ENCODE data around the gene CCDC47.

DNA sequence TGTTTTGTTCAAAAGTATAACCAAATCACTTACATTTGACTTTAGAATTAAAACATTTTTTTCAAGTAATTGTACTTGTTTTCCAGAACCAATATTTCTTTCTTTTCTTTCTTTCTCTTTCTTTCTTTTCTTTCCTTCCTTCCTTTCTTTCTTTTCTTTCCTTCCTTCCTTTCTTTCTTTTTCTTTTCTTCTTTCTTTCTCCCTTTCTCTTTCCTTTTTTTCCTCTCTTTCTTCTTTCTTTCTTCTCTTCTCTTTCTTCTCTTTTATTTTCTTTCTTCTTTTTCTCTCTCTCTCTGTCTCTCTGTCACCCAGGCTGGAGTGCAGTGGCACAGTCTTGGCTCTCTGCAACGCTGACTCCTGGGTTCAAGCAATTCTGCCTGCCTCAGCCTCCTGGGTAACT lies 27.4 kb upstream of the CCDC47 start:
- TF ChIP-seq, protein P1, sequence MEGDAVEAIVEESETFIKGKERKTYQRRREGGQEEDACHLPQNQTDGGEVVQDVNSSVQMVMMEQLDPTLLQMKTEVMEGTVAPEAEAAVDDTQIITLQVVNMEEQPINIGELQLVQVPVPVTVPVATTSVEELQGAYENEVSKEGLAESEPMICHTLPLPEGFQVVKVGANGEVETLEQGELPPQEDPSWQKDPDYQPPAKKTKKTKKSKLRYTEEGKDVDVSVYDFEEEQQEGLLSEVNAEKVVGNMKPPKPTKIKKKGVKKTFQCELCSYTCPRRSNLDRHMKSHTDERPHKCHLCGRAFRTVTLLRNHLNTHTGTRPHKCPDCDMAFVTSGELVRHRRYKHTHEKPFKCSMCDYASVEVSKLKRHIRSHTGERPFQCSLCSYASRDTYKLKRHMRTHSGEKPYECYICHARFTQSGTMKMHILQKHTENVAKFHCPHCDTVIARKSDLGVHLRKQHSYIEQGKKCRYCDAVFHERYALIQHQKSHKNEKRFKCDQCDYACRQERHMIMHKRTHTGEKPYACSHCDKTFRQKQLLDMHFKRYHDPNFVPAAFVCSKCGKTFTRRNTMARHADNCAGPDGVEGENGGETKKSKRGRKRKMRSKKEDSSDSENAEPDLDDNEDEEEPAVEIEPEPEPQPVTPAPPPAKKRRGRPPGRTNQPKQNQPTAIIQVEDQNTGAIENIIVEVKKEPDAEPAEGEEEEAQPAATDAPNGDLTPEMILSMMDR (conservative IDR thresholded peaks at IDR 0.05; ENCODE audit: low read depth, low read length): no peak
- no peak for TF ChIP-seq MAZ (IDR thresholded peaks at IDR 0.05; ENCODE audit: borderline replicate concordance, low read depth, low read length)
- TF ChIP-seq POLR2A (IDR thresholded peaks at IDR 0.05; ENCODE audit: low read depth, low read length): no peak
- no peak for TF ChIP-seq SMC3 (IDR thresholded peaks at IDR 0.05; ENCODE audit: low read depth, low read length)
- TF ChIP-seq RFX5 (IDR thresholded peaks at IDR 0.05; ENCODE audit: low read depth, low read length): no peak
- TF ChIP-seq RCOR1 (IDR thresholded peaks at IDR 0.05; ENCODE audit: insufficient replicate concordance, low read length): no peak
- TF ChIP-seq, protein P2, sequence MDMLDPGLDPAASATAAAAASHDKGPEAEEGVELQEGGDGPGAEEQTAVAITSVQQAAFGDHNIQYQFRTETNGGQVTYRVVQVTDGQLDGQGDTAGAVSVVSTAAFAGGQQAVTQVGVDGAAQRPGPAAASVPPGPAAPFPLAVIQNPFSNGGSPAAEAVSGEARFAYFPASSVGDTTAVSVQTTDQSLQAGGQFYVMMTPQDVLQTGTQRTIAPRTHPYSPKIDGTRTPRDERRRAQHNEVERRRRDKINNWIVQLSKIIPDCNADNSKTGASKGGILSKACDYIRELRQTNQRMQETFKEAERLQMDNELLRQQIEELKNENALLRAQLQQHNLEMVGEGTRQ (IDR thresholded peaks at IDR 0.05; ENCODE audit: low read depth, low read length): no peak
- no peak for TF ChIP-seq MAFK (IDR thresholded peaks at IDR 0.05; ENCODE audit: low read depth, low read length)
- TF ChIP-seq CHD1 (IDR thresholded peaks at IDR 0.05; ENCODE audit: low read depth, low read length): no peak
- TF ChIP-seq FOS (IDR thresholded peaks at IDR 0.05; ENCODE audit: low read depth, low read length): no peak
- TF ChIP-seq BHLHE40 (IDR thresholded peaks at IDR 0.05; ENCODE audit: low read depth, low read length): no peak
